ENCODE data around the gene REEP6.
A peak's percentile ranks its signal among the peaks of the same experiment; 100 is the strongest.

REEP6 gene

DNA sequence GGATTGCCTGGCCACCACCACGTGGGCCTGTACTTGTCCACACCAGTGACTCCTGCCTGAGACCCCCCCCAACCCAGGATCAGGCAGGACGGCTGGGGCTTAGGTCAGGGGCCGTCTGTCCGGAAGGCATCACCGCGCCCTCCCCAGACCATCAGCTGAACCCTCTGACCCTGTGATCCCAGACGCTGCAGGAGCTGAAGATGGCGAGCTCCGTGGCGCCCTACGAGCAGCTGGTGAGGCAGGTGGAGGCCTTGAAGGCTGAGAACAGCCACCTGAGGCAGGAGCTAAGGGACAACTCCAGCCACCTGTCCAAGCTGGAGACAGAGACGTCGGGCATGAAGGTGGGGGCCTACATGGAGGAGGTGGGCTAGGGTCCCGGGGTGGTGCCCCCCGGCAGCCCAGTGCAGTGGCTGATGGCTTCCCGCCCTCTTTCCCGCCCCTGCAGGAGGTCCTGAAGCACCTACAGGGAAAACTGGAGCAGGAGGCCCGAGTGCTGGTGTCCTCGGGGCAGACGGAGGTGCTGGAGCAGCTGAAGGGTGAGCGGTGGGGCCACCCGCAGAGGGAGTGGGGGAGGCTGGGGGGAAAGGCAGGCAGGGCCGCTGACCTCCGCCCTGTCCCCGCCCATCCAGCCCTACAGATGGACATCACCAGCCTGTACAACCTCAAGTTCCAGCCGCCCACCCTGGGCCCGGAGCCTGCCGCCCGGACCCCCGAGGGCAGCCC lies 38.0 kb upstream of the REEP6 start:
- FAIRE-seq (no peak), DNase-seq (ENCODE audit: insufficient read length, low spot score) (peak; percentile 58)
- TF ChIP-seq POLR2A (IDR thresholded peaks at IDR 0.05; ENCODE audit: low read depth, low read length) = no peak

DNA sequence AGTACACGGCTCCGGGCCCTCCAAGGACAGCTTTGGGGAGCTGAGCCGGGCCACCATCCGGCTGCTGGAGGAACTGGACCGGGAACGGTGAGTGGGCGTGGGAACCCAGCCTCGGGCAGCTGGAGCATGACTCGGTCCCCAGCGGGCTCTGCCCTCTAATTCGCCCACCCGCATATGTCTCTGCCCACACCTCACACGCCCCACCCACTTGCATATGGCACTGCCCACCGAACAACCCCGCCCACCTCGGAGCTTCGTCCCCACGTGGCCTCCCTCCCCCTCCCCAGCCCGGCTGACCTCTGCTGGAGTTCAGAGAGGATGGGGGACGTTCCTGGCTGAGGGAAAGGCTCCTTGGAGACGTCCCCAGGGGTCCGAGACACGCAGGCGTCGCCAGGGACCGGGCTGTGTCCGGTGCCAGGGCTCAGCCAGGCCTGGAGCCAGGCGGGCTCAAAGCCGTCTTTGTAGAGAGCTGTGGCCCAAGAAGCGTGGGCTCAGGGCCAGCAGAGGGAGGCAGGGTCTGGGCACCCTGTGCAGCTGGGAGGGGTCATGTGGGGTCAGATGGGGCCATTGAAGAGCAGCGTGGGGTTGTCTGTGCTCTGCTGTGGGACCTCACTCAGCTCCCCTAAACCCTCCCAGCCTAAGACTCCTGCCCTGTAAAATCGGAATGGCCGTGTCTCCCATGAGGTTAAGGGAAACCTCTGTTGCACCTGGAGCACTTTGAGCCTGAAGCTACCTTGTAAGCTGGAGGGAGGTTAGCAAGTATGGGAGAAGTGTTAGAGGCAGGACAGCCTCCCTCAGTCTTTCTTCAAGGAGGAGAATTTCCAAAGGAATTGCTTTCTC lies 37.2 kb upstream of the REEP6 start:
- DNase-seq (ENCODE audit: insufficient read length, low spot score) (peak; percentile 96), FAIRE-seq (no peak)
- TF ChIP-seq POLR2A (IDR thresholded peaks at IDR 0.05; ENCODE audit: low read depth, low read length) = no peak

GRCh38 chr19:1455002-1455335 lies 36.0 kb upstream of the REEP6 start:
- no peak for TF ChIP-seq POLR2A (IDR thresholded peaks at IDR 0.05; ENCODE audit: low read depth, low read length)
- DNase-seq (ENCODE audit: insufficient read length, low spot score) (no peak), FAIRE-seq (no peak)

DNA sequence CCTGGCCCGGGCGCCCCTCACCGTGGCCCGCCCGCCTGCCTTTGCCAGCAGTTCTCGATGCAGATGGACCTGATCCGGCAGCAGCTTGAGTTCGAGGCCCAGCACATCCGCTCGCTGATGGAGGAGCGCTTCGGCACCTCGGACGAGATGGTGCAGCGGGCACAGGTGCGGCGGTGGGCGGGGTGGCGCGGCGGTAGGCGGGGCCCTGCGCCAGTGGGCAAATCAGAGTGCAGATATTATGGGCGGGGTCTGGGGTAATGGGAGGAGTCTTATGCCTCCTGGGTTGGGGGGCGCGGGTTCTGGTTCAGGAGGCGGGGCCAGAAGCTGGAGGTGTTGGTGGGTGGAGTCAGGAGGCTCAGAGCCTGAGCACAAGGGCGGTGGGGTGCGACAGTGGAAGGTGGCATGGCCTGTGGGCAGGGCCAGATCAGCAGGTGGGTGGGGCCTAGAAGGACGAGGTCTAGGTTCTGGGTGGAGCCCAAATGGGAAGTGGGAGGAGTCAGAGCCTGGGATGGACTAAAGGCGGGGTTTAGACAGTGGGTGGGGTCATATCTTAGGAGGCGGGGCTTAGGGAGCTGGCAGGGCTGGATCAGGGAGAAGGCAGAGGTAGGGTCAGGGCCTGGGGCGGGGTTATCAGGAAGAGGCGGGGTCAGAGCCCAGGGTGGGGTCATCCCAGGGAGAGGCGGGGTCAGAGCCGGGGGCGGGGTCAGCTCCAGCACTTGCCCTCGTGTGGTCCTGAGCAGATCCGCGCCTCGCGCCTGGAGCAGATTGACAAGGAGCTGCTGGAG lies 35.5 kb upstream of the REEP6 start:
- DNase-seq (ENCODE audit: insufficient read length, low spot score) = peak; percentile 89
- TF ChIP-seq POLR2A (IDR thresholded peaks at IDR 0.05; ENCODE audit: low read depth, low read length) = no peak
- no peak for FAIRE-seq

DNA sequence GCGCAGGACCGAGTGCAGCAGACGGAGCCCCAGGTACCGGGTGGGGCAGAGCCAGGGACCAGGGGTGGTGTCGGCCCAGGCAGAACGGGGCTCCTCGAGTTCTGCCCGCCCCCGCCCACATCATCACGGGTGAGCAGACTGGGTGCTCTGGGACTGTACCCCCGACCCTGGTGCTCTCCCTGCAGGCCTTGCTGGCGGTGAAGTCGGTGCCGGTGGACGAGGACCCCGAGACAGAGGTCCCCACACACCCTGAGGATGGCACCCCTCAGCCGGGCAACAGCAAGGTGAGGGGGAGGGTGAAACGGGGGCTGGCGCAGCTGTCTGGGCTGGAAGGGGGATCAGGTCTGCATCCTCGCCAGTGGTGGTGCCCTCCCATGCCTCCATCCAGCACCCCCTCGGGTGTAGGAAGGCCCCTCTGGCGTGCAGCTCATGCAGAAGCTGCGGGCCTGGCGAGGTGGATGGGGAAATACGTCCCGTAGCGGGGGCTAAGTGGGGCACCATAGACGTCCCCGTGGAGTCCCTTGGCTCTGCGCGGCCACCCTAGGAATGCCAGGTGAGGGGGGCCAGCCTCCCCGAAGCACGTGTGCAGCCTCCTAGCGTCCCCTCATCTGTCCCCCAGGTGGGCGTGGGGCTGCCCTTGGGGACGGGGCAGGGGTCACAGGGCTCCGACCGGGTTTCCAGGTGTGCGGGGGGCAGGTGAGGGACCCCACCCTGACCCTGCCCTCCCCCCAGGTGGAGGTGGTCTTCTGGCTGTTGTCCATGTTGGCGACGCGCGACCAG lies 34.7 kb upstream of the REEP6 start:
- no peak for FAIRE-seq
- TF ChIP-seq POLR2A (IDR thresholded peaks at IDR 0.05; ENCODE audit: low read depth, low read length) = no peak

DNA sequence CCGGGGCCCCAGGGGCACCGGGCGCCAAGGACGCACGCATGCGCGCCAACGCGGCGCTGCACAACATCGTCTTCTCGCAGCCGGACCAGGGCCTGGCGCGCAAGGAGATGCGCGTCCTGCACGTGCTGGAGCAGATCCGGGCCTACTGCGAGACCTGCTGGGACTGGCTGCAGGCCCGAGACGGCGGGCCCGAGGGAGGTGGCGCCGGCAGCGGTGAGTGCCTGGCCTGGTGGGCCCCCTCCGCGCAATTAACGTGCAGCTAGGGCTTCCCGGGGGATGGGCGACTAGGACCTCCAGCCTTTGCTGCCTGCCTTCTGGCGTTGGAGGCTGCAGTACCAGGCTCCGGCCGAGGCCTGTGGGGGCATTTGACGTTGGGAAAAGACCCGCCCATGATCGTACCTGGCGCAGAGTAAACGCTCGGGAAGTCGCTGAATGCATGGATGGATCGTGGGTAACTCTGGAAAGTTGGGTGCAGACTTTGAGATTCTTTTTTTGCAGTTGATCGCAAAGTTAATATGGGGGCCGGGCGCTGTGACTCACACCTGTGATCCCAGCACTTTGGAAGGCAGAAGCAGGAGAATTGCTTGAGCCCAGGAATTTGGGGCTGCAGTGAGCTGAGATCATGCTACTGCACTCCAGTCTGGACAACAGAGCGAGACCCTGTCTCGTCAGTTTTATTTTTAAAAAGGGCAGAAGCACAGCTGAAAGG lies 33.8 kb upstream of the REEP6 start:
- DNase-seq (ENCODE audit: insufficient read length, low spot score) (no peak), FAIRE-seq (no peak)
- no peak for TF ChIP-seq POLR2A (IDR thresholded peaks at IDR 0.05; ENCODE audit: low read depth, low read length)

More for the DNA sequence above, 34.7 kb upstream of the REEP6 start:
- no peak for DNase-seq (ENCODE audit: insufficient read length, low spot score)

DNA sequence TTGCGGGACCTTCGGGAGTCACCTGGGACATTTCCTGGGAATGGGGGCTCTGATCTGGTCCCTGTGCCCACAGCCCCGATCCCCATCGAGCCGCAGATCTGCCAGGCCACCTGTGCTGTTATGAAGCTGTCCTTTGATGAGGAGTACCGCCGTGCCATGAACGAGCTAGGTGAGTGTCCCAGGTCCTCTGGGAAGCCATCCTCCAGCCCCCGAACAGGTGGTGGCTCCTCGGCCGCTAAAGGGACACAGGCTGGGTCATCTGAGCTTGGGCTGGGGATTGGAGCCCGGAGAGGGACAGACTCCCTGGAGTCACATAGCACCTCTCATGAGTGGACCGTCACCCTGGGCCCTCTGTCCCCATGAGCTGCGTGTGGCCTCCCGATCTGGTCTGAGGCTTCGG lies 33.1 kb upstream of the REEP6 start:
- DNase-seq (ENCODE audit: insufficient read length, low spot score) = no peak
- TF ChIP-seq POLR2A (IDR thresholded peaks at IDR 0.05; ENCODE audit: low read depth, low read length) = no peak
- FAIRE-seq = no peak

DNA sequence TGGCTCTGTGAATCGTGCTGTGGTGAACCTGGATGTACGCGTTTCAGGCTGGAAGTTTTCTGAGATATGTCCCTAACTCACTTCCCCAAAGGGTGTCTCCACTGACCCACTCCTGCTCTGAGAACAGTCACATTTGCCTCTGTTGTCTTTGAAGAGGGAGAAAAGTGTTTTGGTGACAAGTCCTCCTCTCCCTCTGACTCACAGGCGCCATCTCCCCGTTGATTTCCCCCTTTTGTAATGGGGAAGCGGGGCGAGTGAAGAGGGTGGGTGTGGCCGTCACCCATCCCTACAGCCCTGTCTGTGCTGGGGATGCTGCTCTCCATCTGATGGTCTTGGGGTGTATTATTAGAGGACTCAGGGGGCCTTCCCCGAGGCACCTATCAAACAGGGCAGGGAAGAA lies 31.5 kb upstream of the REEP6 start:
- DNase-seq (ENCODE audit: insufficient read length, low spot score) (no peak), FAIRE-seq (no peak)
- no peak for TF ChIP-seq POLR2A (IDR thresholded peaks at IDR 0.05; ENCODE audit: low read depth, low read length)

- no peak for TF ChIP-seq POLR2A (IDR thresholded peaks at IDR 0.05; ENCODE audit: low read depth, low read length)
- FAIRE-seq = no peak
- DNase-seq (ENCODE audit: insufficient read length, low spot score) = no peak
Observed at GRCh38 chr19:1460033-1460995, 30.7 kb upstream of the REEP6 start.

- no peak for TF ChIP-seq POLR2A (IDR thresholded peaks at IDR 0.05; ENCODE audit: low read depth, low read length)
- no peak for FAIRE-seq
- no peak for DNase-seq (ENCODE audit: insufficient read length, low spot score)
Observed at GRCh38 chr19:1461862-1462261, 29.1 kb upstream of the REEP6 start.

DNA sequence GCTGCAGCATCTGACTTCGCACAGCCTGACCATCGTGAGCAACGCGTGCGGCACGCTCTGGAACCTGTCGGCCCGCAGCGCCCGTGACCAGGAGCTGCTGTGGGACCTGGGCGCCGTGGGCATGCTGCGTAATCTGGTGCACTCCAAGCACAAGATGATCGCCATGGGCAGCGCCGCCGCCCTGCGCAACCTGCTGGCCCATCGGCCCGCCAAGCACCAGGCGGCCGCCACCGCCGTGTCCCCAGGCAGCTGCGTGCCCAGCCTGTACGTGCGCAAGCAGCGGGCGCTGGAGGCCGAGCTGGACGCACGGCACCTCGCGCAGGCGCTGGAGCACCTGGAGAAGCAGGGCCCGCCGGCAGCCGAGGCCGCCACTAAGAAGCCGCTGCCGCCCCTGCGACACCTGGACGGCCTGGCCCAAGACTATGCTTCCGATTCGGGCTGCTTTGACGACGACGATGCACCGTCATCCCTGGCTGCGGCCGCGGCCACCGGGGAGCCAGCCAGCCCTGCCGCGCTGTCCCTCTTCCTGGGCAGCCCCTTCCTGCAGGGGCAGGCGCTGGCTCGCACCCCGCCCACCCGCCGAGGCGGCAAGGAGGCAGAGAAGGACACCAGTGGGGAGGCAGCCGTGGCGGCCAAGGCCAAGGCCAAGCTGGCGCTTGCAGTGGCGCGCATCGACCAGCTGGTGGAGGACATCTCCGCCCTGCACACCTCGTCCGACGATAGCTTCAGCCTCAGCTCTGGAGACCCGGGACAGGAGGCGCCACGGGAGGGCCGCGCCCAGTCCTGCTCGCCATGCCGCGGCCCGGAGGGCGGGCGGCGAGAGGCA lies 25.6 kb upstream of the REEP6 start:
- TF ChIP-seq POLR2A (IDR thresholded peaks at IDR 0.05; ENCODE audit: low read depth, low read length) = no peak
- DNase-seq (ENCODE audit: insufficient read length, low spot score) (no peak), FAIRE-seq (no peak)

Measured in H54 (cell line).